Measurements from ENCODE around the gene CEP83. TPM values are rescaled to one million over a fixed set of nuclear protein-coding genes. Genes with fewer than 3 reads are reported as not detected.

Gene CEP83
- total and polyA plus RNA-seq, 9 of the 15 experiments (the other 6 are each of a cell fraction or from before 2014, with no cell fraction given) = 5.3 to 40.5 (median 31.3) TPM

DNA sequence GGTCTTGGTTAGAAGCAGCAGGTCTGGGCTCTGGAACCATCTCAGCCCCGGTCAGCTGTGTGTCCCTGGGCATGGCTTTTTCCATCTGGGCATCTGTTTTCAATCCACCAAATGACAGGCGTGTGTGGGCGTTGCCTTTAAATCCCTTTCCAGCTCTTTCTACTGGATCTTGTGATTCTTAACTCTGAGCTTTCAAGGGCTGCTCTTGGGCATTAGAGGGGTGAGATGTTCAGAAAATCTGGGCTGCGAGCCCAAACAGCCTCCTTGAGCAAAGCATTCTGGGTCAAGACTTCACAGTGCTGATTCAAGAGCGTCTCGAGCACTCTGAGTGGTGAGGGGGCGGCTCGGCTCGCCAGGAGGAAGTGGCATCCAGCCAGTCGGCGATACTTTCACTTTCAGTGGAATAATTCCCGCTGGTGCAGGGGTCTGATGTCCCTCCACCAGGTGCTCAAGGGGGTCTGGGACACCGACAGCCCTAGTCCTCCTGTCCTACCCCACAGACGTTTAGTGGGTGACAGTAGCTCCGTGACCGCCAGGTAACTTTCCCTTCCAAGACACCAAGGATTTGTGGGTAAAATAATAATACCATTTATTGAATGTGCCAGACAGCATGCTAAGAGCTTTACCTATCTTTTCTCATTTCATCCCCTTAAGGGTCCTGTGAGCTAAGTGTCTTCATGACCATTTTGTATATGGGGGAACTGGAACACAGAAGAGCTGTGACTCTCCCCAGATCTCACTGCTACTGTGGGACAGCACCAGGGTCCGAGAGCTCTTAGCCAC is 197.2 kb downstream of the CEP83 start (continued):
- TF ChIP-seq ESRRA (IDR thresholded peaks at IDR 0.05; ENCODE audit: borderline replicate concordance, low read depth) (no peak), KAT8 (IDR thresholded peaks at IDR 0.05; ENCODE audit: low read depth) (no peak), L3MBTL2 (IDR thresholded peaks at IDR 0.05) (0 out of 2 replicates have a peak, but pooled peaks have one; percentile 12), RBFOX2 (IDR thresholded peaks at IDR 0.05; ENCODE audit: low read depth, low read length) (0 out of 2 replicates have a peak, but pooled peaks have one; percentile 25), PCBP2 (IDR thresholded peaks at IDR 0.05; ENCODE audit: low read depth, low read length, poor library complexity, severe bottlenecking) (no peak), RBBP5 (IDR thresholded peaks at IDR 0.05; ENCODE audit: borderline replicate concordance, insufficient read depth, low read length, poor library complexity, severe bottlenecking) (peak; percentile 31), FOXA1 (IDR thresholded peaks at IDR 0.05; ENCODE audit: borderline replicate concordance) (no peak), ZNF551 (CRISPR knock-in tag; IDR thresholded peaks at IDR 0.05) (no peak), SMARCE1 (IDR thresholded peaks at IDR 0.05) (no peak), ZNF644 (tag; IDR thresholded peaks at IDR 0.05; ENCODE audit: low read depth) (no peak), POLR3A (IDR thresholded peaks at IDR 0.05; ENCODE audit: borderline replicate concordance, extremely low read depth, insufficient read depth, insufficient read length) (no peak)
- TF ChIP-seq, protein P1, sequence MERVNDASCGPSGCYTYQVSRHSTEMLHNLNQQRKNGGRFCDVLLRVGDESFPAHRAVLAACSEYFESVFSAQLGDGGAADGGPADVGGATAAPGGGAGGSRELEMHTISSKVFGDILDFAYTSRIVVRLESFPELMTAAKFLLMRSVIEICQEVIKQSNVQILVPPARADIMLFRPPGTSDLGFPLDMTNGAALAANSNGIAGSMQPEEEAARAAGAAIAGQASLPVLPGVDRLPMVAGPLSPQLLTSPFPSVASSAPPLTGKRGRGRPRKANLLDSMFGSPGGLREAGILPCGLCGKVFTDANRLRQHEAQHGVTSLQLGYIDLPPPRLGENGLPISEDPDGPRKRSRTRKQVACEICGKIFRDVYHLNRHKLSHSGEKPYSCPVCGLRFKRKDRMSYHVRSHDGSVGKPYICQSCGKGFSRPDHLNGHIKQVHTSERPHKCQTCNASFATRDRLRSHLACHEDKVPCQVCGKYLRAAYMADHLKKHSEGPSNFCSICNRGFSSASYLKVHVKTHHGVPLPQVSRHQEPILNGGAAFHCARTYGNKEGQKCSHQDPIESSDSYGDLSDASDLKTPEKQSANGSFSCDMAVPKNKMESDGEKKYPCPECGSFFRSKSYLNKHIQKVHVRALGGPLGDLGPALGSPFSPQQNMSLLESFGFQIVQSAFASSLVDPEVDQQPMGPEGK (CRISPR knock-in tag; IDR thresholded peaks at IDR 0.05; ENCODE audit: borderline replicate concordance) = no peak
- TF ChIP-seq, protein P2, sequence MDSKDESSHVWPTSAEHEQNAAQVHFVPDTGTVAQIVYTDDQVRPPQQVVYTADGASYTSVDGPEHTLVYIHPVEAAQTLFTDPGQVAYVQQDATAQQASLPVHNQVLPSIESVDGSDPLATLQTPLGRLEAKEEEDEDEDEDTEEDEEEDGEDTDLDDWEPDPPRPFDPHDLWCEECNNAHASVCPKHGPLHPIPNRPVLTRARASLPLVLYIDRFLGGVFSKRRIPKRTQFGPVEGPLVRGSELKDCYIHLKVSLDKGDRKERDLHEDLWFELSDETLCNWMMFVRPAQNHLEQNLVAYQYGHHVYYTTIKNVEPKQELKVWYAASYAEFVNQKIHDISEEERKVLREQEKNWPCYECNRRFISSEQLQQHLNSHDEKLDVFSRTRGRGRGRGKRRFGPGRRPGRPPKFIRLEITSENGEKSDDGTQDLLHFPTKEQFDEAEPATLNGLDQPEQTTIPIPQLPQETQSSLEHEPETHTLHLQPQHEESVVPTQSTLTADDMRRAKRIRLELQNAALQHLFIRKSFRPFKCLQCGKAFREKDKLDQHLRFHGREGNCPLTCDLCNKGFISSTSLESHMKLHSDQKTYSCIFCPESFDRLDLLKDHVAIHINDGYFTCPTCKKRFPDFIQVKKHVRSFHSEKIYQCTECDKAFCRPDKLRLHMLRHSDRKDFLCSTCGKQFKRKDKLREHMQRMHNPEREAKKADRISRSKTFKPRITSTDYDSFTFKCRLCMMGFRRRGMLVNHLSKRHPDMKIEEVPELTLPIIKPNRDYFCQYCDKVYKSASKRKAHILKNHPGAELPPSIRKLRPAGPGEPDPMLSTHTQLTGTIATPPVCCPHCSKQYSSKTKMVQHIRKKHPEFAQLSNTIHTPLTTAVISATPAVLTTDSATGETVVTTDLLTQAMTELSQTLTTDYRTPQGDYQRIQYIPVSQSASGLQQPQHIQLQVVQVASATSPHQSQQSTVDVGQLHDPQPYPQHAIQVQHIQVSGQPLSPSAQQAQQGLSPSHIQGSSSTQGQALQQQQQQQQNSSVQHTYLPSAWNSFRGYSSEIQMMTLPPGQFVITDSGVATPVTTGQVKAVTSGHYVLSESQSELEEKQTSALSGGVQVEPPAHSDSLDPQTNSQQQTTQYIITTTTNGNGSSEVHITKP (IDR thresholded peaks at IDR 0.05; ENCODE audit: partially characterized antibody) = no peak
- TF ChIP-seq, protein P3, sequence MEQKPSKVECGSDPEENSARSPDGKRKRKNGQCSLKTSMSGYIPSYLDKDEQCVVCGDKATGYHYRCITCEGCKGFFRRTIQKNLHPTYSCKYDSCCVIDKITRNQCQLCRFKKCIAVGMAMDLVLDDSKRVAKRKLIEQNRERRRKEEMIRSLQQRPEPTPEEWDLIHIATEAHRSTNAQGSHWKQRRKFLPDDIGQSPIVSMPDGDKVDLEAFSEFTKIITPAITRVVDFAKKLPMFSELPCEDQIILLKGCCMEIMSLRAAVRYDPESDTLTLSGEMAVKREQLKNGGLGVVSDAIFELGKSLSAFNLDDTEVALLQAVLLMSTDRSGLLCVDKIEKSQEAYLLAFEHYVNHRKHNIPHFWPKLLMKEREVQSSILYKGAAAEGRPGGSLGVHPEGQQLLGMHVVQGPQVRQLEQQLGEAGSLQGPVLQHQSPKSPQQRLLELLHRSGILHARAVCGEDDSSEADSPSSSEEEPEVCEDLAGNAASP (IDR thresholded peaks at IDR 0.05) = no peak
- TF ChIP-seq, protein P4, sequence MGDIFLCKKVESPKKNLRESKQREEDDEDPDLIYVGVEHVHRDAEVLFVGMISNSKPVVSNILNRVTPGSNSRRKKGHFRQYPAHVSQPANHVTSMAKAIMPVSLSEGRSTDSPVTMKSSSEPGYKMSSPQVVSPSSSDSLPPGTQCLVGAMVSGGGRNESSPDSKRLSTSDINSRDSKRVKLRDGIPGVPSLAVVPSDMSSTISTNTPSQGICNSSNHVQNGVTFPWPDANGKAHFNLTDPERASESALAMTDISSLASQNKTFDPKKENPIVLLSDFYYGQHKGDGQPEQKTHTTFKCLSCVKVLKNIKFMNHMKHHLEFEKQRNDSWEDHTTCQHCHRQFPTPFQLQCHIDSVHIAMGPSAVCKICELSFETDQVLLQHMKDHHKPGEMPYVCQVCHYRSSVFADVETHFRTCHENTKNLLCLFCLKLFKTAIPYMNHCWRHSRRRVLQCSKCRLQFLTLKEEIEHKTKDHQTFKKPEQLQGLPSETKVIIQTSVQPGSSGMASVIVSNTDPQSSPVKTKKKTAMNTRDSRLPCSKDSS (IDR thresholded peaks at IDR 0.05; ENCODE audit: low read depth, partially characterized antibody) = no peak

Data from K562 (cell line).